Measurements from ENCODE around the gene SLC6A19.
"Not testable (repeated sequence)": the region's sequence is repeated elsewhere in the genome, so short reads cannot be mapped to it uniquely, and the experiment has no call there.

SLC6A19 gene

DNA sequence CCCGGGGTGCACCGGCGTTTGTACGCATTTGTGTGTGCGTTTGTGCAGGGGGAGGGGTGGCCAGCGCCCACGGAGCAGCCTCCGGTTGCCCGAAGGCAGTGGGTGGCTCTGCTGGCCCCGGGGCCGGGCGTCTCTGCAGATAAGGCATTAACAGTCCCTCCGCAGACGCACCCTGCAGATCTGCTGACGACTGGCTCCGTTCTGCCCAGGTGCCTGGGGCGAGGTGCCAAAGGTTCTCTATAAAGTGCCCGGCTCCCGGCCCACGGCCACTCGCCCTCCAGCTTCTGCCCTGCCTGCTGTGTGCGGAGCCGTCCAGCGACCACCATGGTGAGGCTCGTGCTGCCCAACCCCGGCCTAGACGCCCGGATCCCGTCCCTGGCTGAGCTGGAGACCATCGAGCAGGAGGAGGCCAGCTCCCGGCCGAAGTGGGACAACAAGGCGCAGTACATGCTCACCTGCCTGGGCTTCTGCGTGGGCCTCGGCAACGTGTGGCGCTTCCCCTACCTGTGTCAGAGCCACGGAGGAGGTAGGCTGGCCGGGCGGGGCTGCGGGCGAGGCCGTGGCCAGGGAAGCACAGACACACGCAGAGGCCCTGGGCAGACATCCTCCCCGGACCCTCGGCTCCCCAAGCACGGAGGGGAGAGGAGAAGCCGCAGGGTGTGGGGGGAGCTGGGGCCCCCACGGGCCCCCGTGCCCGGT is at the start of gene SLC6A19:
SLC6A19 (plus strand) TSS at position 269 of the 699 bp plus-strand sequence; CDS start at position 325, 56 bp downstream.
- no peak for DNase-seq (ENCODE audit: low spot score)

DNA sequence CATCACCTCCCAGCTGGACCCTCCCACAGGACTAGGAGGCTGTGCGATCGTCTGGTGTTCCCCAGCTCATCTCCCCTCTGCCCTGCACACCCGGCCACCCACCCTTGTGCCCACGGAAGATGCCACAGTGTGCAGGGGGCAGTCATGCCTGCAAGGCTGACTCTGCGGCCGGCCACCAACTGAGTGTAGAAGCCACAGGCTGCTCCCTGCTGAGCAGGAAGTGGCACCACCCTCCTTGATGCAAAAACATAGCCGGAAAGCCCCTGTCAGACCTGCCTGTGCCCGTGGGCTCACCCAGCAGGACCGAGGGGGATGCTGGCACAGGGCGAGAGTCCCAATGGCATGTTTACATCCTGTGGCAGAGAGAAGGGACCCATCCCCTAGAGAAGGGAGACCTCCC is 49.2 kb upstream of the SLC6A19 start:
- DNase-seq (ENCODE audit: low spot score): no peak

DNA sequence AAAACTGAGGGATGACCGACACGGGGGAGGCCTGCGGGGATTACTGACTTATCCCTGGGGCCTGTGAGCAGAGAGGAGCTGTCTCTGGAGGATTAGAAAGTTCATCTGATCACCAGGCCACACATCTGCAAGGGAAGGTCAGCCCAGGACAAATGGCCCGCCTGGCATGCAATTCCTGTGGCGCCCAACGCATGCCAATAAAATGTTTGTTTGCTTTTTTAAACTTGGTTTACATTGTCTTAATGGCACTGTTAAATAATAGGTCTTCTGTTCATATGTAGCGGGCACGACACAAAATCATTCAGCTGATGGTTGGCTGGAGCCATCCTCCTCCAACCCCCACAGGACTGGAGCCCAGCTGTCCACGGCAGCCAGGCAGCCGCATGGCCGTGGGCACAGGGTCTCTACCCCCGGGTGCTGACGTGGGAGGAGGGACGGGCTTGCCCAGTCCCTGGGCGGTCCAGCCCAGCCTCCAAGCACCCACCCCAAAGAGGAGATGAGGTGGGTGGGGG is 48.6 kb upstream of the SLC6A19 start:
- no peak for DNase-seq (ENCODE audit: low spot score)

DNA sequence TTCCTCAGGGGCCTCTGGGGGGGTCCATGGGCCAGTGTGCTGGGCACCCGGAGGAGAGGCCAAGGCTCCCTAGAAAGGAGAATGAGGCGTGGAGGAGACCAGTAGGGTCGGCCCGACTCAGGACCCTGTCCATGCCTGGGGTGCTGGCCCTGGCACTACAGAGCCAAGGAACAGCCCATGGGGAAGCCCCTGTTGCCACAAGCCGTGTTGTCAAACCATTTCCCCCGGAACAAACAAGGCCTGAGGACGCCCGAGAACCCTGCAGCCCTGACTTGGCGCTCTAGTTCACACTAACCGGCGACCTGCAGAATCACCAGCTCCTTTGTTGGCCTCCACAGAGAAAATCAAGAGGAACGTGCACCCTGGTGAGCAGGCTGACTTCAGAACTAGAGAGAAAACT is 48.0 kb upstream of the SLC6A19 start:
- DNase-seq (ENCODE audit: low spot score): no peak

DNA sequence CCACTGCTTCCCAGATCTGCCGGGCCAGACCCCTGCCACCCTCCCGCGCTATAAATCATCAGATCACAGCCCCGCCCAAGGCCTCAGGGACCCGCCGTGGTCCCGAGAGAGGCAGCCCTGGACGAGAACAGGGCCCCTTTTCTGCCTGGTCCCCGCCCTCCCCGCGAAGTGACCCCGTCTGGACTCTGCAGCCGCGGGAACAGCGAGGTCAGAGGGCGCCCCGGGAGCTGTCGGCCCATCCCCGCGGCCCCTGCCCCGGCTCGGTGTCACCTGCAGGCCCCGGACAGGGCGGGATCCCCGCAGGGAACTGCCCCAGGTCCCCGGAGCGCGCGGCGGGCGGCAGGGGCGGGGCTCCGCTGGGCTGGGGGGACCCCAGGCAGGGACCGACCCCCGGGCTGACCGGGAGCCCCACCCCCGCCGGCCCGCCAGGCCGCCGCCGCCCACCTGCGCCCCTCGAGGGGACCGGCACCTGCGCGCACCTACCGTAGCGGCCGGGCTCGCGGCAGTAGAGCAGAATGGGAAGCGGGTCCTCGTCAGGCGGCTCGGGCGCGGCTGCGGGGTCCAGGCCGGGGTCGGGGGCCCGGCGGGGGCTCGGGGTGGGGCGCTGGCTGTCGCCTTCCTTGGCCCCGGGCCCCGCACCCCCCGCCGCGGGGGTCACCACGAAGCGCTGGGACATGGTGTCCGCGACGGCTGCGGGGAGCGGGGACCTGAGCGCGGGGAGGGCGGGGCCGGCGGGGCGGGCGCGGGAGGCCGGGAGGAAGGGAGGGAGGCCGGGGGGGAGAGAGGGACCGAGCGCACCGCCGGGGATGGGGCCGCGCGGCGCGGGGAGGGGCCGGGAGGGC is 46.0 kb upstream of the SLC6A19 start:
- no peak for DNase-seq (ENCODE audit: low spot score)

DNA sequence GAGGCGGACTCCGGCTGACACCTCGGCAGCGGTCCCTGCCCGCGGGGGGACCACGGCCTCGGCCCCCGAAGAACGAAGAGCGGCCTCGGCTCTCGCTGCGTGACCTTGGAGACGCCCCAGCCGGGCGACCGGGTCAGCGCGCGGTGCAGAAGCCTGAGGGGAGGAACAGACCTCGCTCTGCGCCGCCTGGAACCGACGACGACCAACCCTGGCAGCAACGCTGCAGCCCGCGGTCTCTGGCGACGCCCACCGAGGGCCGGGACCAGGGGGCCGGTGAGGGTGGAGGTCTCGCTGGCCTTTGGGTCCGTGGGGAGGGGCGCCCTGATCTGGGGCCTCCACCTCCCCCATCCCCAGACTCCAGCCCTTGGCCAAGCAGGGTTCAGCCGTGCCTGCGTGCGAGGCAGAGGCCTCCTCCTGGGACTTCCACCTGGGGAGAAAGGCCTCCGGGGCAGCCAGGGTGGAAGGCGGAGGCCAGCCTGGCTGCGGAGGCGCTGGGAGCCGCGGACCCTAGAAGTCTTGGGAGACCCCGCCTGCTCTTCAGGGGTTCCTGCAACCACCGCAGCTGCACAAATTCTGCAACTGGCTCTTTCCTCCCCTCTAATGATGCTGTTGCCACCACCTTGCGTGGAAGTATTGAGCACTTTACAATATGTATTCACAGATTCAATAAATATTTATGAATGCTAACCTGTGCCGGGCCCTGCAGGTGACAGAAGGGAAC is 45.2 kb upstream of the SLC6A19 start:
- no peak for DNase-seq (ENCODE audit: low spot score)

DNA sequence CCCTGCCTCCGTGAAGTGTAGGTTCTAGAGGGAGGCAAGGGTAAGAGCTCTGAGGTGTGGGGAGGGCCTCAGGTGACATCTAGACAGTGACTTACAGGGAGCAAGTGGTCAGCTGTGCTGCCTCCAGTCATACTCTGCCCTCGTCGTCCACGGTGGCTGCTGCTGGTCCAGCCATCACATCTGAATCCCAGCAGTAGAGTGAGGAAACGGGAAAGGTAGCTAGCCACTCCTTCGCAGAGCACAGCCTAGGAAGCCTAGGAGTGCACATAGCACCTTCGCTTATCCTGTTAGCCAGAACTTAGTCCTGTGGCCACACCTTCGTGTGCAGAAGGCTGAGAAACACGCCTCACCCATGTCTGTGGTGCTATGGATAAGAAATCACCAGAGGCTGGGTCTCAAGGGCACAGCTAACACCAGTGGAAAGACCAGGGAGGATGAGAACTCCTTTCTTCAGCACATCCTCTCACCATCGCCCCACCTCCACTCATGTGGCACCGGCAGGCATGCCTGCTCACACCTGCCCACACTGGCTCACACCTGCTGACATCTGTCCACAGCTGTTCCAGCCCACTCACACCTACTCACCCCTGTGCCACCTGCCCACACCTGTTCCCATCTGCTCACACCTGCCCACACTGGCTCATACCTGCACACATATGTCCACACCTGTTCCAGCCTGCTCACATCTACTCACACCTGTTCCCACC is 44.5 kb upstream of the SLC6A19 start:
- no peak for DNase-seq (ENCODE audit: low spot score)

DNA sequence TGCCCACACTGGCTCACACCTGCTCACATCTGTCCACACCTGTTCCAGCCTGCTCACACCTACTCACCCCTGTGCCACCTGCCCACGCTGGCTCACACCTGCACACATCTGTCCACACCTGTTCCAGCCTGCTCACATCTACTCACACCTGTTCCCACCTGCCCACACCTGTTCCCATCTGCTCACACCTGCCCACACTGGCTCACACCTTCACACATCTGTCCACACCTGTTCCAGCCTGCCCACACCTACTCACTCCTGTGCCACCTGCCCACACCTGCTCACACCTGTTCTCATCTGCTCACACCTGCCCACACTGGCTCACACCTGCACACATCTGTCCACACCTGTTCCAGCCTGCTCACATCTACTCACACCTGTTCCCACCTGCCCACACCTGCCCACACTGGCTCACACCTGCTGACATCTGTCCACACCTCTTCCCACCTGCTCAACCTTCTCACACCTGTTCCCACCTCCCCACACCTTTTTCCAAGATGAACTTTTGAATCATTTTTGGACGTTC is 43.9 kb upstream of the SLC6A19 start:
- DNase-seq (ENCODE audit: low spot score): not testable (repeated sequence)

DNA sequence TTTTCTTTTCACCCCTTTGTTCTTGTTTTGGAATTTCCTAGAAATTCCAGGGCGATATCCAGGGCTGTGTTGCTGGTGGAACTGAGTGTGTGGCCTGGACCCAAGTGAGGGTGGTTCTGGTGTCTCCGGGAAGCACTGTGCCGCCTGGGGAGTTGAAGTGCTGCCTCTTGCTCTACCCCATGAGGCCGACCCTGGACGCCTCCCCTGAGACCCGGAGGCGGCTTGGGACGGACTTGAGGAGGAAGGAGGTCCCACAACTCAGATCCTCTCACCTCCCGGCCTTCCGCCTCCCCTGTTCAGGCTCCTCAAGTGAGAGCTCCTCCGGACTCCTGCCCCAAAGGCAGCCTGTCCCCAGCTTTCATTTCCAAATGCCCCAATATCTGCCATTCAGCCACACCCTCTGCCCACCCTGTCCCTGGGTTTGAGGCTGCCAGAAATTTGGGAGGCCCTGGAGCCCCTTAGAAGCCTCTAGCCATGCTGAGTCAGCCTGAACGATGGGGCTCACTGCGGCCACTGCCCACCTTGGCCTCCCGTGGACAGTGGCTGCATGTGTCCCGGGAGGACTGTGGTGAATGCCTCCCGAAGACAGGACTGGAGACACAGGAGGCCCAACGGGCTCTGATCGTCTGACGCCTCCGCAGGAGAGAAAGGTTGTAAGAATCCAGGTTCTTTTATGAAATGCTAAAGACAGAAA is 42.6 kb upstream of the SLC6A19 start:
- DNase-seq (ENCODE audit: low spot score): no peak

DNA sequence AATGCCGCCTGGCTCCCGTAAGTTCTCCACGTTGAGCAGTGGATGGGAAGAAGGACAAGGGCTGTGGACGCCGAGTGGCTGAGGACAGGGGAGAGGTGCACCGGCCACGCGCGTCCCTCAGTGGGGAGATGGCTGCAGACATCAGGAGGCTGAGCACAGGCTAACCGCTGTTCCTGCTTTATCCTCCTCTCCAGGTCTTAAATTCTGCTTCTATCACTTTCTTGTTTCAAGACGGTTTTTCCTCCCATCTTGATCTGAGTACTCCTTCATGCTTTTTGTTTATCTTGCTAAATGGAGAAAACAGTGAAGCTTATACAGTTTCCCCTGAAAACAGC is 42.1 kb upstream of the SLC6A19 start:
- no peak for DNase-seq (ENCODE audit: low spot score)

DNA sequence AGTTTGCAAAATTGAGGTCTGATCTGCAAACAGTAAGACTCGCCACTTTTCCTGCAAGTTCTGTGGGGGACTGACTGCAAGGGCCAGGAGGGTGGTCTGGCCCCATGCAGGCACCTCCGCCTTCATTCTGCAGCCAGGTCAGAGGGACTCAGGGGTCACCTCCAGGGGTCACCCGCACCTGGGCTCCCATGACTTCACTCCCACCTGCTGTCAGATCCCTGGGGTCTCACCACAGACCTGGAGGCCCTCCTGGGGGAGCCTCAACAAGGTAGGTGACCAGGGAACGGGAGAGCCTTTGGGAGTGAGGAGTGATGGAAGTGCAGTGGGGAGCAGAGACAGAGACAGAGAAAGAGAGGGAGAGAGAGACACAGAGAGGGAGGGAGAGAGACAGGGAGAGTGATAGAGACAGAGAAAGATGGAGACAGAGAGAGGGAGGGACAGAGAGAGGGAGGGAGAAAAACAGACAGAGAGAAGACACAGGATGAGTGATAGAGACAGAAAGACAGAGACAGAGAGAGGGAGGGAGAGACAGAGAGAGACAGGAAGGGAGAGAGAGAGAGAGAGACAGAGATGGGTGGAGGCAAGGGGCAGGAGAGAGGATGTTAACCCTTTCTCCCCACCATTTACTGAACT is 41.5 kb upstream of the SLC6A19 start:
- no peak for DNase-seq (ENCODE audit: low spot score)

DNA sequence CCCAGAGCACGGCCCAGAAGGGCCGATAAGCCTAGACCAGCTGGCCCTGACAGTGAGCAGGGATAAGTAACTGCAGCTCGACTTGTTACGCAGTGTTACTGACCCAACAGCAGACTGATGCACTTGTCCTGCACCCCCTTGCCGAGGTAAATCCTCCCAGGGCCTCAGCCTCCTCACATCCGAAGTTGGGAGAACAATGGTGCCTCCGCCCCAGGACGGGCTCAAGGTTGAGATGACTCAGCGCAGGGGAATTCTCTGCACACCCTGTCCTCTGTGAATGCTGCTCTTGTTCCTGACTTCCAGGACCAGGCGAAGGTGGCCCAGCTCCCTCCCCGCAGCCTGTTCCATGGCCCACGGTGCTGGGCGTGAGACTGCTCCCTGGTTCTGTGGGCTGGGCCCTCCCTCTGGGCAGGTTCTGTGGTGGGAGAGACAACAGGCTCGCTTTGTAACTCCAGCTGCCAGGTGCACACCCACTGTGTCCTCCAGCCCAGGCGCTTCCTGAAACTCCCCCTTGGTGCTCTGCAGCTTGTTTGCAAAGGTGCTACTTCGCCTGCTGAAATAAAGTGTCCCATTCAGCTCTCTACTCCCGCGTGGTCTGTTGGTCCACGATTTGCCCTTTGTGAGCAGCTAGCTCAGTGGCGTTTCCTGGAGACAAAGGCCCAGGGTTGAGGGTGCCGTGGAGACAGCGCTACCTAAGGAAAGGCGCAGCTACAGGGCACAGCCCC is 40.1 kb upstream of the SLC6A19 start:
- DNase-seq (ENCODE audit: low spot score): no peak

DNA sequence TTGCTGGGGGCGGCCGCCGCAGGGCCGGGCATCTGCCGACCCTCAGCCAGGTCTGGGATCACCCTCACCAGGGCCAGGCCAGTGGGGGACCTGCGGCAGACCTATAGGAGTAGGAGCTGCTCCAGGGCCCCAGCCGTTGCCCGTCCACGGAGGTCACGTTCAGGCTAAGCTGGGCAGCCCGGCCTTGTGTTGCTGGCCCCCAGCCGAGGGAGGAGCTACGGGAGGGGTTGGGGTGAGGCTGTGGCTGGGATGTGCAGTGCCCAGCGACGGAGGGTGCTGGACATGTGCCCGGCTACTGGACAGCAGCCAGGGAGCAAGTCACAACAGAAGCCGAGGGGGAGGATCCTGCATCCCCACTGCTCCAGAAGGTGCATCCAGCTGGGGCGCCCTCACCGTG is 39.6 kb upstream of the SLC6A19 start:
- DNase-seq (ENCODE audit: low spot score): no peak

DNA sequence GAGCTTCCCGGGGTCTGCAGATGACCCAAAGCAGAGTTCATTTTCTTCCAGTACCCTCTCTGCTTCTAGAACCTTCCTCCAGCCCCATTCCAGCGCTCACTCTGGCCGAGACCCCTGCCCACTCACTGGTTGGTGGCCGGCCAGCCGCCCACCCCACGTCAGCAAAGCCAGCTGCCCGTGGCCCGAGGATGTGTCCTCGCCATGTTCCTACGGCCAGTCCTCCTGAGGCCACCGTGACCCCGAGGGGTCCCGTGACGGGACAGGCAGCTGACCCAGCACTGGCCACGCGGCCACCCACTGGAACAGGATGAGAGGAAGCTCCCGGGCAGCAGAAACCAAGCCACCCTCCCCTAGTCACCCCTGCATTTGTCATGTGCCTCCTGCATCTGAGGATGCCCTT is 39.1 kb upstream of the SLC6A19 start:
- DNase-seq (ENCODE audit: low spot score): no peak

DNA sequence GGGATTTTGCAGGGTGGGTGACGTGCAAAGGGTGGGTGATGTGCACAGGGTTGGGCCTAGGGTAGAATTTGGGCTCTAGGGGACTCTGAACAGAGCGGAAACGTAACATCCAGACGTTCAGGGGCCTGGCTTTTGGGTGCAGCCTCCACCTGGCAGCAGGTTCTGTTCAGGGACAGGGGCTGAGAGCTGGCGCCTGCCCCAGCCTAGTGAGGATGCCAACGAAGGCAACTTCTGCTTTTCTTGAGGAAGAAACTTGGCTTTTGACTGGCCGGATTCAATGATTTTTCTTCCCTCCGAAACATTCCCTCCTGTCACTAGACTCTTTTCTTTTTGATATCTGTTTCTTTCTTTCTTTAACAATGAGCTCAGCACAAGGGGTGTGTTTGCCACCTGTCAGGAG is 38.6 kb upstream of the SLC6A19 start:
- no peak for DNase-seq (ENCODE audit: low spot score)

DNA sequence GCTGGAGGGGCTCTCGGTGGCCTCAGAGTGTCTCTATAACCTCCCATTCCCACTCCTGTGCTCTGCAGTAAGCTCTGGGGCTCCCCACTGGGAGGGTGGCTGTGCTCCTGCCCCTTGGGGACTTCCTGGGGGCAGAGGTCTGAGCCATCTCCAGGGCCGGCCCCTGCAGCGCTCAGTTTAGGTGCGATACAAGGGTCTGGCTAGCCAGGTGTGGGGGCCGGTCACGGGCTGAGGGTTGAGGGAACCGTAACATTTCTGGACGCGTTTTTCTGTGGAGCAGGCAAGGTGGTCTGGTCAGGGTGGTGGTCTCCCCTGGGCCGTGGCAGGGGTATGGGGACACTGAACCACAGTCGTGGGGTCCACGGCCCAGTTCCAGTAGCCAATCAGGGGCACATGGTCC is 38.0 kb upstream of the SLC6A19 start:
- no peak for DNase-seq (ENCODE audit: low spot score)

DNA sequence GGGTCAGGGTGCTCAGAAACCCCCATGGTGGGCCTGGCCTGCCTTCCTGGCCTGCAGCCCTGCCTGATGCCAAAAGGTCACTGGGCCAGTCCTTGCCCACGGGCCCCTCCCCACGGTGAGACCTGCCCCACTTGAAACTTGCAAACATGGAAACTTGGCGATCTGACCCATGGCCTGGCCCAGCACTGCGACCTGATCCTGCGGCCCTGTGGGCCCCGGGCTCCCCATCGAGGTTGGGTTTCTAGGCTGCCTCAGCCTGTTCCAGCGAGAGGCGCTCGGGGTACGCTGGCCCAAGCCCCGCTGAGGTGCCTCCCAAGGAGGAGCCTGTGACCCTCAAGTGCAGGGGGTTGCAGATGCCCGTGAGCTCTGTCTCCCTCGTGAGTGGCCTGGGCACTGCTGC is 37.5 kb upstream of the SLC6A19 start:
- DNase-seq (ENCODE audit: low spot score): no peak

DNA sequence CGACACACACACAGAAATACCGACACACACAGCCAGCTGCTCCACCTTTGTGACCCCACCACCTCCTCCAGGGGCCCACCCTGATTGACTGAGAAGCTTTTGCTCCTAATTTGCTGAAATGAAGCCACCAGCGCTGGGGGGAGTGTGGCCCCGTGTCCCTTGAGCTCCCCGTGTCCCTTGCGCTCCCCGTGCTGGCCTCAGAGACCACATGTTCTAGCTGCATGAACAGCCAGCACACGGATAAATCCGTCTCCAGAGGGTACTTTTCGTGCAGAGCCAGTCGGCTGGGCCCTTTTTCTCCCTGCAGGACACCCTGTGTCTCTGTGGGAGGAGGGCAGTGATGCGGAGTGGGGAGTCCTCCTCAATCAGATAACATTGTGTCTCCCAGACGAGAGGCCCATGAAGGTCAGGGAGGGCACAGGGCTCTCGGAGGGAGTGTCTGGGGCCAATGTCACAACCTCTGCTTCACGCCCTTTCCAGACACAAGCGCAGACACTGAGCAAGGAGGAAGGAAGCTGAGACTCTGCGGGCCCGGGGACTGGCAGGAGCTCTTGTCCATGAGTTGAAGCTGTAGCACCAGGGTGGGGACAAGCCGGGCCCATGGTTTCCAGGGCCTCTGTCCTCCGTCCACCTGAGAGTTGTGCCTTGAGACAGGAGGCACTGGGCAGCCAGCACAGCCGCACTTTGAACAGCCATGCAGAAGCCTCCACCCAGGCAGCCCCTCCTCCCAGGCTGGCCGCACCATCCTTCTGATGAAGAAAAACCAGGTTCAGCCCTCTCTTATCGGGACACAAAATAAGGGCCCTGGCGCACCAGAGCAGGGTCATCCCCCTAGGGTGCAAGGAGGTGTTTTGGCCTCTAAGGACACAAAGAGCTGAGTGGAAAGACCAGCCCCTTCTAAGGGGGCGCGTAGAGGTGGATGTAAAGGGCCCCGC is 36.4 kb upstream of the SLC6A19 start:
- DNase-seq (ENCODE audit: low spot score): no peak

DNA sequence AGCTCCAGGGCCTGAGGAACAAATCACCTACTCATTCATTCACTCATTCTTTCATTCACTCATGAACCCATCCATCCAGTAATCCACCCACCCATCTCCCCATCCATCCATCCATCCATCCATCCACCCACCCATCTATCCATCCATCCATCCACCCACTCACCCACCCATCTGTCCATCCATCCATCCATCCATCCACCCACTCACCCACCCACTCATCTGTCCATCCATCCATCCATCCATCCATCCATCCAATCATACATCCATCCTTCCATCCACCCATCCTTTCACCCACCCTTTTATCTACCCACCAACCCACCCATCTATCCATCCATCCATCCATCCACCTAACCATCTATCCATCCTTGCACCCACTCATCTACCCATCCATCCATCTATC is 35.5 kb upstream of the SLC6A19 start:
- DNase-seq (ENCODE audit: low spot score): no peak
